HG02973 (cell line): ENCODE data around the gene PAK1.
"Not testable (repeated sequence)": the region's sequence is repeated elsewhere in the genome, so short reads cannot be mapped to it uniquely, and the experiment has no call there.

Source experiments
- ATAC-seq: cut with Tn5 transposase; IDR thresholded peaks from one replicate; pipeline ENCODE4 v1.9.1; 2021; ENCODE audit warnings: moderate library complexity; ENCODE audit not compliant: unreplicated experiment

Gene PAK1

DNA sequence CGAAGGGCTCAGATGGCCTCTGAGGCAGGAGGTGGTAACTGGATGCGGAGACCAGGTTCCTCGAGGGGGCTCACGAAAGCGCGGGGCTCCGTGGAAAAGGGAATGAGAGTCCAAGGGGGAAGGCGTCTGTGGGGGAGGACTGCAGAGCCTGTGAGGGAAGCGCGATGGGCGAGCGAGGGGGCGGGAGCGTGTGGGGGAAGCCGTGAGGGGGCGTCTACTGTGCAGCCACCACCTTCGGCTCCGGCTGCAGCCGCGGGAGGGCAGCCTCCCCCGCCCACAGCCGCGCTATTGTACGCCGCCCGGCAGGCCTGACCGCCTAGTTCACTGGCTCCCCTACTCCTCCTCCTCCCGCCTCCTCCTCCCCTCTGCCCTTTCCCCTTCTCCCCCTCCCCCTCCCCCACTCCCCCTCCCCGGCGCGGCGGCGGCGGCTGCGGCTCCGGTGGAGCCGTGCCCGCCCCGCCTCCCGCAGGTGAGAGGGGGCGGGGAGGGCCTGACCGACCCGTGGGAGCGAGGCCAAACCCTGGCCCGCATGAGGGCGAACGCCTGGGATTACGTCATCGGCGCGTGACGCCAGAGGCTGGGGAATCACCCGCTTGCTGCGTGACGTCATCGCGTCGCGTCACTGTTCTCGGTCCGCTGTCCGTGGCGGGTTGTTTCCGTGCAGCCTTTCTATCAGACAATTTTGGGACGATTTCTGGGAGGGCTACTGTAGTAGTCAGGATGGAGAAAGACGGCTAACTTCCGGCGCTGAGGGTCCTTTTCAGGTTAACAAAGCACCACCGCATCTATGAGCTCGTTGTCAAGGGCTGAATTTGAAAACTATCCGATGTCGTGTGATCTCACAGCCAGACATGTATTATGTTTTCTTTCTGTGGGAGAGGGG lies at the start of gene PAK1:
Gene PAK1, minus strand, starts transcription at position 294 of the 883 bp plus-strand sequence. CDS start 81,574 bp downstream, outside the sequence.
- ATAC-seq, result peak; percentile 65

GRCh38 chr11:77522215-77522614 lies 48.3 kb upstream of the PAK1 start:
- ATAC-seq, result no peak

GRCh38 chr11:77519847-77520246 lies 46.0 kb upstream of the PAK1 start:
- no peak for ATAC-seq

DNA sequence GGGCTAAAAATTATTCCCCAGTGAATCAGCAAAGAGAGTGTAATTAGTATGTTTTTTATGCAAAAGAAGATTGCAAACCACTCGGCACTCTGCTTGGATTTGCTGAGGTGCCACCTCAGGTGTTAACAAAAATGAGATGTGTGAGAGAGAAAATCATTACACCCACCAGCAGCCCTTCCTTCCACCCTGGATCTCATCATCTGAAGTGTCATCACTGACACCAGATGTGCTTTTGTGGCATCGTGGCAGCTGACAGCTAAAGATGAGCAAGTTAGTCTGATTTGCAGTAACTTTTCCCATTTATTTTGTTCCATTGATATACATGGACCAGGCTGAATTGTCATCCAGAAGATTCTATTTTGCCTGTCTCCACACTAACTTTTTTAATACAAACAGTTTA lies 44.6 kb upstream of the PAK1 start:
- ATAC-seq, result no peak

DNA sequence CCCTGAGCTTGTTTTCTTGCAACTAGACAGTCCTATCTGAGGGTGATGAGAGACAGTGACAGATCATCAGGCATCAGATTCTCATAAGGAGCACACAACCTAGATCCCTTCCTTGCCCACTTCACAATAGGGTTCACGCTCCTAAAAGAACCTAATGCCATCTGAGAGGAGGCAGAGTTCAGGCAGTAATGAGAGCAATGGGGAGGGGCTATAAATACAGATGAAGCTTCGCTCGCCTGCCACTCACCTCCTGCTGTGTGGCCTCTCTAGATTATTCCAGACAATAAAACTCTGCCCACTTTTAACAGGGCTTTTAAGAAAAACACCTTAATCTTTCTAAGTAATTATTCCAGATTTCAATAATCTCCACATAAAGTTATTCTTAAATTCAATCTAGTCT lies 43.9 kb upstream of the PAK1 start:
- no peak for ATAC-seq

DNA sequence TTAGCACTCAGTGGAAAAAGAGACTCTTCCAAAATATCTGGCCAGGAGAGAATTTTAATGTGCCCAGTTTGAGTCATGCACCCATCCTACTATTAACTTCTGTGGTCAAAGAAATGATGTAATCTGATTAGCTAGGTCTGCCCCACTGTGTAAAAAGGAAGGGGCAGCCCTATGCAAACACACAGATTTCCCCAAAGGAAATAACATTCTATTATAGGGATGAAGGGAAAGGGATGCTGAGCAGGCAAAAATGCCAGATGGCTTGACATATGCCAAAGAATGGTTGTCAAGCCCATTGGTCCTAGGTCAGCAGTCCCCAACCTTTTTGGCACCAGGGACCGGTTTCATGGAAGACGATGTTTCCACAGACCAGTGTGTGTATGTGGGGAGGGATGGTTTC lies 43.3 kb upstream of the PAK1 start:
- ATAC-seq, result no peak

- ATAC-seq, result no peak
These were observed 41.6 kb upstream of the PAK1 start for GRCh38 chr11:77515483-77515882.

- no peak for ATAC-seq
These were observed 41.2 kb upstream of the PAK1 start for GRCh38 chr11:77515063-77515462.

DNA sequence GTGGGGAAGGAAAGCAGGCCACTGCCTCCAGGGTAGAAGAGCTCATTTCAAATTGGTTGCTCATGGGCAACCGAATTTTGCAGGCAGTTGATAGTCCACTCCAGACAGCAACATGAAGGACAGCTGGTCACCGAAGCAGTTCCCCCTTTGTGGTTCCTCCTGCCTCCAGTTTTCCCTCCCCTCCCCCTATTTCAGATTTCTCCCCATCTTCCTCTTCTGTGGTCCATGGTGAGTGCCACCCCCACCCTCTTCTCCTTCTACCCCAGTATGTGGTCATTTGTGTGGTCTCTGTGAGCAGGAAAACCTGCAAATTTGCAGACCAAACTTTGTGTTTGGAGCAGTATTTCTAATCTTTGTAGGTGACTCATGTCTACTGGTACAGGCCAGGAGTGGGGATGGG lies 38.2 kb upstream of the PAK1 start:
- ATAC-seq, result no peak

DNA sequence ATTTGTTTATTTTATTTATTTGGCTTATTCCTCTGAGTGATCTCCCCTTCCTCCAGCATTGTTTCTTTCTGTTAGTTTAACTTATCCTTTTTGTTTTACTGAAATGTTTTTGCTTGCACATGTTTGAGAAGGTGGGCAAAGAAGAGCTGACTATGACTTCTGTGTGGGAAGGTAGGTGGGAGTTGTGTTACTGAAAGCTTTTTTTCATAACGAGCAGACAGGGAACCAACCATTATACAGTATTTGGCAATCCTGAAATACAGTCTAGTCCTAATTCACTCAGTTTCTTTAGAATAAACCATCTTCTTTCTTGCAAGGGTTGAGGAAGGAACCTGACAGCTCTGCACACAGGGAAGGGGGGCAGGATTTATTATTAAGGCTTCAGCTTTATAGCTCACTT lies 37.0 kb upstream of the PAK1 start:
- no peak for ATAC-seq

DNA sequence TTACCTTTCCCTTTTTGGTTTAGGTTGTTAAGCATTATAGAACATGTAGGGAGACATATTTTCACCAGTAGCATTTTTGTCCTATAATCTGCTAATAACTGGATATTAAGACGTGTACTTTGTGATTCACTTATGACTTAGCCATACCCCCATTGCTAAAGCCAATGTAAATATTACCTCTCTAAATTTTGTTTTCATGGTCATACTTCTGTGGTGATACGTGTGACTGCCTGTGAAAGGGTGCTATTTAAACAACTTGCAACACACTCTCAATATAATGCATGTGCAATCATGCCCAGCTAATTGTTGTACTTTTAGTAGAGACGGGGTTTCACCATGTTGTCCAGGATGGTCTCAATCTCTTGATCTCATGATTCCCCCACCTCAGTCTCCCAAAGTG lies 36.2 kb upstream of the PAK1 start:
- ATAC-seq, result no peak

GRCh38 chr11:77508019-77508418 lies 34.1 kb upstream of the PAK1 start:
- no peak for ATAC-seq

- ATAC-seq, result no peak
These were observed 33.0 kb upstream of the PAK1 start for GRCh38 chr11:77506857-77507256.

DNA sequence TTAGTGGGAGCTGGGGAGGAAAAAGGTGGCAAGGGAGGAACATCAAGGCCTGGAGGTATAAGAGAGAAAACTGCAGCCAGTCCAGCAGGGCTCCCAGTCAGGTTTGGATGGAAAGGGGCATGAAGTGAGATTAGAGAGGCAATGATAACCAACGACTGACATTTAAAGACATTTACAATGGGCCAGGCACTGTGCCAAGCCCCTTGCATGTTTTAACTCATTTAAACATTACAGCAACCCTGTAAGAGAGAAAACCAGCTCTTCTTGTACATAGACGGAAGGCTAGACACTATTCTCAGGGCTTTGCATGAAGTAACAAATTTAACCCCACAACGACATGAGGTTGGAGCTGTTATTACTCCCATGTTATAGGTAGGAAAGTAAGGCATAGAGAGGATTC lies 32.1 kb upstream of the PAK1 start:
- ATAC-seq, result no peak

DNA sequence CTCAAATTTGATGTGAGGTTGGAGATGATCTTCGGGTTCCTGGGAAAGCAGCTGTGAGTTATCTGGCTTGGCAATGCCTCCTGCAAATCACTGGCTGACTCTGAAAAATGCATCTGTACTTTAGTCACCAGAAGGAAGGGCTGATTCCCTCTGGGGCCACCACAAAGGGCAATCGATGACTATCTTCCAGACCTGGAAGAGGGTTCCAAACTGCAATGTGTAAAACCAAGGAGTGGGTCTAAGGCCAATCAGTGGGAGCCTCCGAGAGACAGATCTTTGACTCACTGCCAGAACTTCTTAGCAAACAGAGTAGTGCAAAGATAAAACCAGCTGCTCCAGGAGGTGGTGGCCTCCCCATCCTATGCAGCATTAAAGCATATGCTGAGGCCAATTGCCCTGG lies 29.1 kb upstream of the PAK1 start:
- ATAC-seq, result no peak

GRCh38 chr11:77502346-77502905 lies 28.5 kb upstream of the PAK1 start:
- ATAC-seq, result no peak

GRCh38 chr11:77501758-77502157 lies 27.9 kb upstream of the PAK1 start:
- no peak for ATAC-seq

DNA sequence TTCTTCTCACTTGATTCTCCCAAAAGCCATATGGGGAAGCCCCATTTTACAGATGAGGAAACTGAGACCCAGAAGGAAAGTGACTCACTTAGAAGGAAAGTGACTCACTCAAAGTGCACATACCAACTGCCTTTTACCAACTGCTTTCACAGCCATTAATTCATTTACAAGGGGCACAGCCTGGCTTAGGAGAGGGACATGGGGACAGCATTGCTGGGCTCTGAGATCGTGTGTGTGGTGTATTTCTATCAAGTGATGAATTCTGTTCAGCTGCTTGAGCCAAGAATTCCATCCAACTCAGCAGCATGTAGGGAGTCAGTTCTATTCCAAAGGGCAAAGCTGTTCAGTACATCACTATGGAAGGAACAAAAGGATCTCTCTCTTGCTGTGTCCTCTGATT lies 23.5 kb upstream of the PAK1 start:
- ATAC-seq, result no peak

DNA sequence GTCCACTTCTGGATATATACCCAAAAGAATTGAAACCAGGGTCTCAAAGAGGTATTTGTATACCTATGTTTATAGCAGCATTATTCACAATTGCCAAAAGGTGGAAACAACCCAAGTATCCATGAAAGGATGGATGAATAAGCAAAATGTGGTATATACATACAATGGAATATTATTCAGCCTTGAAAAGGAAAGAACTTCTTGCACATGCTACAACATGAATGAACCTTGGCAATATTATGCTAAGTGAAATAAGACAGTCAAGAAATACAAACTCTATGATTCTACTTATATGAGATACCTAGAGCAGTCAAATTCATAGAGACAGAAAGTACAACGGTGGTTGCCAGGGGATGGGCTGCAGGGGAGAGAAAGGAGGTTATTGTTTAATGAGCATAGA lies 21.6 kb upstream of the PAK1 start:
- no peak for ATAC-seq

- not testable (repeated sequence) for ATAC-seq
These were observed 16.1 kb upstream of the PAK1 start for GRCh38 chr11:77490035-77490434.

- no peak for ATAC-seq
These were observed 13.9 kb upstream of the PAK1 start for GRCh38 chr11:77487790-77488189.

DNA sequence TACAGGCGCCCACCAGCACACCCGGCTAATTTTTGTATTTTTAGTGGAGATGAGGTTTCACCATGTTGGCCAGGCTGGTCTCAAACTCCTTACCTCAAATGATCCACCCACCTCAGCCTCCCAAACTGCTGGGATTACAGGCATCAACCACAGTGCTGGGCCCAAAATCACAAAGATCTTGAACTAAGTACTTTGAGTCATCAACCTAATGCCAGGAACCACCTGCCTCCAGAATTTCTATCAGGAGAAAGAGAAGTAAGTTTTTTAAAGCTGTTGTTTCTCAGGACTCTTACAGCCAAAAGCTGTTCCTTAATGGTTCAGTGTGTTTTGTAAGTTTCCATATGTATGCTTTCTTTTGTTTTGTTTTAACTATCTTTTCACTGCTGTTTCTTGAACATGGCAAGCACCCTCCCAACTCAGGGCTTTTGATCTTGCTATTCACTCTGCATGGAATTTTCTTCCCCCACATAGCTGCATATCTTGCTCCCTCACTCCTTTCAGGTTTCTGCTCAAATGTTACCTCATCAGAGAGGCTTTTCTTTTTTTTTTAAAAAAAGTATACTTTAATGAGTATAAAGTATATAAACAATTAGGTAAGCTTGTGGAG lies 6.0 kb upstream of the PAK1 start:
- ATAC-seq, result no peak
